G401 (cell line): Measurements from ENCODE around the gene NFKB1. TPM values are rescaled to one million over a fixed set of nuclear protein-coding genes. Genes with fewer than 3 reads are reported as not detected.
"Not testable (repeated sequence)": the region's sequence is repeated elsewhere in the genome, so short reads cannot be mapped to it uniquely, and the experiment has no call there.

Source experiments
- DNase-seq: peaks from one replicate; pipeline ENCODE4 v3.0.0-alpha.2; 2015; ENCODE audit warnings: low spot score
- in situ Hi-C: cut with HindIII; loops from 2 replicates; pipeline ENCODE4 v1.10.0; 2016; ENCODE audit warnings: low sequenced_read_pairs, mixed read lengths
- total RNA-seq: library from RNA; depleted of rRNA; stranded (reverse); fragments of >200 nt; shearing (Covaris generic); gene quantifications from 2 replicates; pipeline ENCODE4 v1.2.3, GENCODE V29; 2014

The NFKB1 gene
- total RNA-seq, 1 experiment from 2014 or later = 16.6 TPM

DNA sequence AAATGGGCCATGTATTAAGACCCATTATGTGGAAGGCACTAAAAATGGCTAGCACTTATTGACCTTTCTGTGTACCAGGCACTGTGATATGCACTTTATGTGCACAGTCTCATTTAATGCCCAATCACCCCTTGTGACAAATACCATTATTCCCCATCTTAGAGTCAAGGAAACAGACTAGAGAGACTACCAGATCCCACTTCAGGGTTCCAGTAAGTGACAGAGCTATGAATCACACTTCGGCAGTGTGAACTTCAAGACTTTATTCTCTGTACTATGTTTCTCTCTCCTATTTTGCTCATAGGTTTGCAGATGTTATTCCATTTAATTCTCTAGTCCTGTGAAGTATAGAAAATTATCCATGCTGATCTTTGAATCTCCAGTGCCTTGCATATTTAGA, 107.0 kb downstream of the NFKB1 start:
- in situ Hi-C loops = loop anchor here (25.0 kb wide), 1 partner anchor 404 kb away; the partner anchor contains the start of gene SLC9B1
- DNase-seq = no peak

DNA sequence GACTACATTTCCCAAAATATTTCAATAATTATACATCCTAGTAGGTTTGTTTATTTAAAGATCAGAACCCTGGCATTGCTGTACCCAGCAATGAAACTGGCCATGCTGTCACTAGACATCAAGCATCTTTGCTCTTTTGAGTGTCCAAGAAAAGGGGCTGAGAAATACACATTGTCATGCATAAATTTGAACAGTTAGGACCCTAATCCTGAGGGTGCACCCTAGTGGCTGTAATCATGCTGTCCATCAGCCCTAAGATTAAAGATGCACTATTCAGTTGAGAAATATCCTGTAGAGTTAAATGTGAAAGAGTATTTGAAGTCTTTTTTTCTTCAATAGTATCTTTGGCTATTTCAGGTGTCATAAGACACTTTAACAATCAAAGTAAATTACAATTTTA, 108.8 kb downstream of the NFKB1 start:
- in situ Hi-C loops = loop anchor here (25.0 kb wide), 1 partner anchor 402 kb away; the partner anchor contains the start of gene SLC9B1
- DNase-seq = no peak

DNA sequence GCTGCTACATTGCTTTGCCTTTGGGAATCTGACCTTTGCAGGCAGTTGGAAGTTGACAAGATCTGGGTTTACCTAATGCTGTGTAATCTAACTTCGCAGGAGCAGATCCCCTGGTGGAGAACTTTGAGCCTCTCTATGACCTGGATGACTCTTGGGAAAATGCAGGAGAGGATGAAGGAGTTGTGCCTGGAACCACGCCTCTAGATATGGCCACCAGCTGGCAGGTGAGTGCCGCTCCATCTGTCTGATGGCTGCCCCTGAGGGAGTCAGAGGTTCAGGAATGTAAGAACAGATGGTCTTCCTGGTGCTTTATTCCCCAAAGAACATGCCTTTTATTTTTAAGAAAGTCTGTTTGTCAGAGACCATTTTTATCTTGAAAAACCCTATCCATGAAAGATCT, 109.3 kb downstream of the NFKB1 start:
- in situ Hi-C loops = loop anchor here (25.0 kb wide), 1 partner anchor 402 kb away; the partner anchor contains the start of gene SLC9B1
- peak; percentile 79 for DNase-seq

DNA sequence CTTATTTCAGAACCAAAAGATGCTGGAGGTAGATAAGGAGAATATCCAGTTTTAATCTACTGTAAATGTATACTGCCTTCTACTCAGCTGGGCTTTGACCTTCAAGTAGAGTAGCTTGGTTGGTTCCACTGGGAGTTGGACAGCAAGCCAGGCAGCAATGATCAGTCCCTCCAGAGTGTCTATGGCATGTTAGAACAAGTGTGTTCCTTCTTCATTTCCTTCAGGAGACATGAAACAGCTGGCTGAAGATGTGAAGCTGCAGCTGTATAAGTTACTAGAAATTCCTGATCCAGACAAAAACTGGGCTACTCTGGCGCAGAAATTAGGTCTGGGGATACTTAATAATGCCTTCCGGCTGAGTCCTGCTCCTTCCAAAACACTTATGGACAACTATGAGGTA, 111.1 kb downstream of the NFKB1 start:
- in situ Hi-C loops = loop anchor here (25.0 kb wide), 1 partner anchor 400 kb away; the partner anchor contains the start of gene SLC9B1
- DNase-seq = no peak

DNA sequence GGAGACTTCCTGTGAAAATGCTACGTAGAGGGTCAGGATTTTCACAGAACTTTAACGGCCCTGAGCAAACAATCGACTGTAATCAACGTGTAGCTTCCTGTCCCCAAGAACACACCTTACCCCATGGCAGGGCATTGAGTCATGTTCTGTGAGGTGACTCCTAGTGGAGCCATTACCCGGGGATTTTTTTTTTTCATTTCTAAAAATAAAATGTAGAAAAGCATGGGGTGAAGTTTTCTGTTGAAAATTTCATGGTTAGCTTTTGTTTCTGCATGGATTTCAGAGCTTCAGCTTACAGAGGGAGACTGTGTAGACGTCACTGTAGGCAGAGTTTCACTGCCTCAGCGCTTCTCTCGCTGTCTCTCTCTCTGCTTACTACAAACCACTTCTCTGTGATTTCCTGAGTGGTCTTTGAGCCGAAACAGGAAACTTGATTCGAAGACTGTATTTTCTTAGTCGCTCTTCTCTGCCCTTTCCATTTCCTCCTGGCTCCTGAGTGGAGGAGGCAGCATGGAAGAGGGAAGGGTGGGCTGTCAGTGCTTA, 111.7 kb downstream of the NFKB1 start:
- DNase-seq = no peak
- in situ Hi-C loops = loop anchor here (25.0 kb wide), 1 partner anchor 399 kb away; the partner anchor contains the start of gene SLC9B1

DNA sequence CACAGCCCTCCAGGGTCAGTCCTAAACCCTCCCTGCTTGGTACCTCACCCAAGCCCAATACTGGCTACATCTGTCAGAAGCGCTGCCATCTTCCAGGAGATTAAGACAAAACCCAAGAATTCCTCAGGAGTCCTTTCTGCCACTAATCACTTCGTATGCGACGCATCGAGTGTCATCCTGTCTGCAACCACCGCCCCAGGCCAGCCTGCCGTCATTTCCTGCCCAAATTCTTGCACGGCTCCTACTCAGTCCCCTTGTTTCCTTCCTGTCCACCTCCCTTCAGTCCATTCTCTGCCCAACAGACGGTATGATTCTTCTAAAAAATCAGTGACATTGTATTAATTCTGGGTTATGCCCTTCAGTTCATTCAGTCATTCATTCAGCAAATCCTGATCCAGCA, 113.6 kb downstream of the NFKB1 start:
- DNase-seq = no peak
- in situ Hi-C loops = loop anchor here (25.0 kb wide), 1 partner anchor 398 kb away; the partner anchor contains the start of gene SLC9B1

DNA sequence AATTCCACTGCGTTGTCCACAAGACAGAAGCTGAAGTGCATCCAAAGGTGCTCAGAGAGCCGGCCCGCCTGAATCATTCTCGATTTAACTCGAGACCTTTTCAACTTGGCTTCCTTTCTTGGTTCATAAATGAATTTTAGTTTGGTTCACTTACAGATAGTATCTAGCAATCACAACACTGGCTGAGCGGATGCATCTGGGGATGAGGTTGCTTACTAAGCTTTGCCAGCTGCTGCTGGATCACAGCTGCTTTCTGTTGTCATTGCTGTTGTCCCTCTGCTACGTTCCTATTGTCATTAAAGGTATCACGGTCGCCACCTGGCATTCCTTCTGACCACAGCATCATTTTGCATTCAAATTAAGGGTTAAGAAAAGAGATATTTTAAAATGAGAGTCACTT, 115.5 kb downstream of the NFKB1 start:
- in situ Hi-C loops = loop anchor here (25.0 kb wide), 1 partner anchor 396 kb away; the partner anchor contains the start of gene SLC9B1
- no peak for DNase-seq

DNA sequence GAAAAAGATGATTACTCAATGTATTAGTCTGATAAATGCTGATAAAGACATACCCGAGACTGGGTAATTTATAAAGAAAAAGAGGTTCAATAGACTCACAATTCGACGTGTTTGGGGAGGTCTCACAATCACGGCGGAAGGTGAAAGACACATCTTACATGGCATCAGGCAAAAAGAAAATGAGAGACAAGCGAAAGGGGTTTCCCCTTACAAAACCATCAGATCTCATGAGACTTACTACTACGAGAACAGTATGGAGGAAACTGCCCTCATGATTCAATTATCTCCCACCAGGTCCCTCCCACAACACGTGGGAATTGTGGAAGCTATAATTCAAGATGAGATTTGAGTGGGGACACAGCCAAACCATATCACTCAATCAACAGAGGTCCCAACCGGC, 117.9 kb downstream of the NFKB1 start:
- not testable (repeated sequence) for DNase-seq
- in situ Hi-C loops = loop anchor here (25.0 kb wide), 1 partner anchor 393 kb away; the partner anchor contains the start of gene SLC9B1

DNA sequence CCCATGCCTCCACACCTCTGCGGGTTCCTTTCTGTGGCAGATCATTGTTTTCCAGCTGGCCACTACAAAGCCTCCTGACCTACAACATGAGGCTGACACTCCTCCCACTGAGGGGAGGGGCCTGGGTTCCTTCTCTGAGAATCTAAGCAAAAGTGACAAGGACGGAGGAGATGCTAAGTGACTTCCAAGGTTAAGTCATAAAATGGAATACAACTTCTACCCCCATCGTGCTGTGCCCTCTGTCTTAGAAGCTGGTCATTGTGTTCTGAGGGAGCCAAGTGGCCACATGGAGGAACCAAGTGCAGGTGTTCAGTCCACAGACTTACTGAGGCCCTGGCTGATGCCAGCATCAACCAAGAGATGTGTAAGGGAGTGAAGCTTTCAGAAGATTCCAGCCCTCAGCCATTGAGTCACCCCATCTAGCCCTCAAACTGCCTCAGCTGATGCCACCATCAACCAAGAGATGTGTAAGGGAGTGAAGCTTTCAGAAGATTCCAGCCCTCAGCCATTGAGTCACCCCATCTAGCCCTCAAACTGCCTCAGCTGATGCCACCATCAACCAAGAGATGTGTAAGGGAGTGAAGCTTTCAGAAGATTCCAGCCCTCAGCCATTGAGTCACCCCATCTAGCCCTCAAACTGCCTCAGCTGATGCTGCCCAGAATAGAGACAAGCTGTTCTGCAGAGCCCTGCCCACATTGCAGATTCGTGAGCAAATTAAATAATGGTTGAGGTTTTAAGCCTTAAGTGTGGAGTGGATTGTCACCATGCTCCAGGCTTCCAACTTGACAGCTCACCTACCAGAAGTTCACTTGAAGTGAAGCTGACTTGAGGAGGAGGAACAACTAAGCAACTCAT, 118.8 kb downstream of the NFKB1 start:
- DNase-seq = not testable (repeated sequence)
- in situ Hi-C loops = loop anchor here (10.0 to 25.0 kb wide), 2 partner anchors 185 to 392 kb away; partner anchors contain the start of gene SLC9B1

DNA sequence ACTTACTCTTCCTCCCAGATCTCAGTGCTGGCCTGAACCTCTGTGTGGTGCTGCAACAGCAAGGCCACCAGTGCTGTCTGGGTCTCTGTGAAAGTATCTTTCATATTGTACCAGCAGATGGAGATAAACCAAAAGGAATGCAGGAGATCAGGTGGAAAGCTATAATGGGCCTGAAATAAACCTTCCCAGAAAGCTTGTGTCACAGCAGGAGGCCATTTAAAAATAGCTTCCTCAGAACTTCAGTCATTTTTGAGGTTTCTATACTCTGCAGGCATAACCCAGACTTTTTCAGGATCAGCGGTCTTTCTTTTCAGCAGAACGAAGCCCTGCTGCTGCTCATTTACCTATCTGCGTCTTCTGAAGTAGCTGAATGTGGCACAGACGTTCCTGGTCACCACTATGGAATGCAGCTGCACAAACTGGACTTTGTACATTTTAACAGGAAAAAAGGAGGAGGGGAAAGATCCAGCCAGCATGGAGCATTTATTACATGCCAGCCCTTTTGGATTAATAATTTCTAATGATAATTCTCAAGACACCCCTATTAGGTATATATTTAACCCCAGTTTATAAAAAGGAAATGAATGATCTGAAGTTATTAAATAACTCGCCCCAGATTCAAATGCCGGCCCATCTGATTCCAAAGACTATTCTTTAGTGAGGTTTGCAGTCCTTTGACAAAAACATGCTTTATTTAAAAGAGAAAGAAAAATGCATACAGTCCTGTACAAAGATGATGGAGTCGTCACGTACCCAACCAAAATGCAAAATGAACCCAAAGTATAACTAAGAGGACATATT, 119.7 kb downstream of the NFKB1 start:
- peak; percentile 88 for DNase-seq
- in situ Hi-C loops = loop anchor here (10.0 to 25.0 kb wide), 2 partner anchors 184 to 391 kb away; partner anchors contain the start of gene SLC9B1

DNA sequence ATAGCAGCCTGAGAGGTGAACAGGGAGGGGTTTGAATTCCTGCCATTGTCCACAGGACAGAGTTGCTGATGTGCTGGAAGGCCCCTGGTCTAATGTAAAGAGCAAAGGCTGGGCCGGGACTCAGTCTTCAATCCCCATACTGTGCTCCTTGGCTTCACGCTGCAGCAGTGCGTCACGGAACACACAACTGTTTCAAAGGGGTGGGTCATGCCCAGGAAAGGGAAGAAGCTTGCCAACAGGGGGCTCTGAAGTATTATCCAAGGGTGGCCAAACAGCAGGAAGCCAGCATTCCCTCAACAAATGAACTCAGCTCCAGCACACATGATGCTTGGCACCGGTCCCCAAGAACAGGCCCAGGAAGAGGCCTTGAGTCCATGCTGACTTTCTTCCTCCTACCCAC, 122.5 kb downstream of the NFKB1 start:
- in situ Hi-C loops = loop anchor here (10.0 to 25.0 kb wide), 2 partner anchors 181 to 389 kb away; partner anchors contain the start of gene SLC9B1
- no peak for DNase-seq

DNA sequence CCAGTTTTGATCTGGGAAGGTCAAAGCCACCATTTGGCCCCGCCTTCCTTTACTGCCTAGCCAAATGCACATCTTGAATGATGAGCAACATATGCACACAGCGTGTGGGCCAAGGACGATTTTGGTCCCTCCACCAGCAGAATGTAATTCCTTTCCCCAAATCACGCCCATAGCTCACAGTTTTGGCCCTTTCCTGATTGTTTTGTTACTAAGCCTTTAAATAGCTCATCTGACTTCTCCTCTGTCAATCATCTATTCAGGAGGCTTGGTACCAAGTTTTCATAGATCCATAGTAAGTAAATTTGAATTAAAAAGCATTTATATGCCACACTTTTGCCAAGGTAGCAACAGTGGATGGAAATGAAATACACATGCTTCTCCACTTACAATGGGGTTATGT, 123.3 kb downstream of the NFKB1 start:
- no peak for DNase-seq
- in situ Hi-C loops = loop anchor here (10.0 to 25.0 kb wide), 2 partner anchors 180 to 388 kb away; partner anchors contain the start of gene SLC9B1

DNA sequence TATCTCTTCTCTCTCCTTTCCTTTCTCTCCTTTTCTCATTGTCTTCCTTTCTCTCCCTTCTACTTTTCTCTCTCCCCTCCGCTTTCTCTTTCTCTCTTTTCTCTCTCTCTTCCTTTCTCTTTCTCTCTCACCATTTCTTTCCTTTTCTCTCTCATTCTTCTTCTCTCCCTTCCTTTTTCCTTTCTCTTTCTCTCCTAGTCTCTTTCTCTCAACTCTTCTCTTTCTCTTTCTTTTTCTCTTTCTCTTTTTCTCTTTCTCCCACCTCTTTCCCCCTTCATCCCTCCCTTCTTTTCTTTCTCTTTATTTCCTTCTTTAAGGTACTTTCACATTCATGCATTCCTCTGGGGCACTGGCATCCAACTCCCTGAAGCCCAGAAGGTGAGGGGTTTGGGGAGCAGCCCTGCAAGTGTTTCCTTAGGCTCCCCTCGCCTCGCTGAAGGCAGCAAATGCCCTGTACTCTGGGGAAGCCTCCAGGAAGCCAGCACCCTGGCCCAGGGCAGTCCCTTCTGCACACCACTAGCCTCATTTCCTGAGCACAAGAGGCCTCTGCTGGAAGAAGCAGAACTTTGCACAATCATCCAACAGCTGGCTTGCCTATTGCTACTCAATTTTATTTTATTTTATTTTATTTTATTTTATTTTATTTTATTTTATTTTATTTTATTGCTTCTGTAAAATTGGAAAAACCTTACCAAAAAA, 124.2 kb downstream of the NFKB1 start:
- in situ Hi-C loops = loop anchor here (10.0 kb wide), 1 partner anchor 179 kb away; no protein-coding TSS in a partner anchor
- no peak for DNase-seq

DNA sequence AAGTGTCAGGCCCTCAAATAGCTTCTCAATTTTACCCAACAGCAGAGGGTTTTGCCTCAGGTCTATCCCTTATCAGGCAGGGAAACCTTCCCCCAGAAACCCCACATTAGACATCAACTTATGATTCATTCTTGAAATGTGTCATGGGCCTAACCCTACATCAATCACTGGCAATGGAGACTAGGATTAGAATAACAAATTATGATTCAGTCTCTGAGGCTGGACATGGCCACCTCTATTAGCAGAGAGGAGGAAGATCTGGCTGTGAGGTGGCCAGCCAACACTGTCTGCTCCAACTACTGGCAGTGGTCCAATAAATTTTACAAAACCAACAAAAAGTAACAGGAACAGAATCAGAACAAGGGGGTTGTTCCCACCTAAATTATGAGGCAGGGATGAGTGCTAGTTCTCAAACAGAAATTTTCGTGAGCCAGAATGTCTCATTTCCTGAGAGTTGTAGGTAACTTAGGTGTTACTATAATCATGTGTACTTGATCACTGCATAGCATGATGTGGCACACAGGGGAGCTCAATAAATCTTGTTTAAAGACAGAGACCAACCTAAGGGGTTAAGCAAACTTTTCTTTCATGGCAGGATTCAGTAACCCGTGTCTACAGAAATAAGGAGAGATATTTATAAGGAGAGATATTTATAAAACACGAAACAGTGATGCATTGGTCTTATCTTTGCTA, 126.8 kb downstream of the NFKB1 start:
- DNase-seq = peak; percentile 24
- in situ Hi-C loops = loop anchor here (10.0 kb wide), 1 partner anchor 177 kb away; no protein-coding TSS in a partner anchor

DNA sequence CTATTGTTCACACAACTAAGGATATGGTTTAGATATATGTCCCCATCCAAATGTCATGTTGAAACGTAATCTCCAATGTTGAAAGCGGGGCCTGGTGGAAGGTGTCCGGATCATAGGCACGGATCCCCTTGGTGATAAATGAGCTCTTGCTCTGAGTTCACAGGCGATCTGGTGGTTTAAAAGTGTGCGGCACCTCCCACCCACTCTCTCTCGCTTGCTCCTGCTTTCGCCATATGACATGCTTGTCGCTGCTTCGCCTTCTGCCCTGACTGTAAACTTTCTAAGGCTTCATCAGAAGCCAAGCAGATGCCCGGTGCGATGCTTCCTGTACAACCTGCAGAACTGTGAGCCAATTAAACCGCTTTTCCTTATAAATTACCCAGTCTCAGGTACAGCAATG, 128.5 kb downstream of the NFKB1 start:
- in situ Hi-C loops = loop anchor here (10.0 kb wide), 1 partner anchor 175 kb away; no protein-coding TSS in a partner anchor
- DNase-seq = no peak

DNA sequence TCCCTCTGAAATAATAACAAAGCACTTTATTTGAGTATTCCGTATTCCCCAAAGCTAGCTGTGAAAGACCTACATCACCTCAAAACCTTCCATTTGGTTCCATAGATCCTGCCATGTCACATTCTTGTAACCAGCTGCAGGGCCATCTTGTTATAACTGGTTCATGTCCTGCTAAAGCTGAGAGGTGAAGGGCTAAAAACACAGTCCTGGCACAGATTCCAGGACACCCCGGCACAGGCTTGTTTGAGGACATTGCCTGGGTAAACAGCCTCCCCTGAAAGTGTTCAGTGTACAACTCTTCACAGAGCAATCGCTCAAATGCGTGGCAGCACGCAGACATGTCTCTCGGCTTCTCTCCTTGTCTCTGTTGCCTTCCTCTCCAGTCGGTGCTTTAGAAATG, 130.5 kb downstream of the NFKB1 start:
- DNase-seq = no peak
- in situ Hi-C loops = no loop called here

DNA sequence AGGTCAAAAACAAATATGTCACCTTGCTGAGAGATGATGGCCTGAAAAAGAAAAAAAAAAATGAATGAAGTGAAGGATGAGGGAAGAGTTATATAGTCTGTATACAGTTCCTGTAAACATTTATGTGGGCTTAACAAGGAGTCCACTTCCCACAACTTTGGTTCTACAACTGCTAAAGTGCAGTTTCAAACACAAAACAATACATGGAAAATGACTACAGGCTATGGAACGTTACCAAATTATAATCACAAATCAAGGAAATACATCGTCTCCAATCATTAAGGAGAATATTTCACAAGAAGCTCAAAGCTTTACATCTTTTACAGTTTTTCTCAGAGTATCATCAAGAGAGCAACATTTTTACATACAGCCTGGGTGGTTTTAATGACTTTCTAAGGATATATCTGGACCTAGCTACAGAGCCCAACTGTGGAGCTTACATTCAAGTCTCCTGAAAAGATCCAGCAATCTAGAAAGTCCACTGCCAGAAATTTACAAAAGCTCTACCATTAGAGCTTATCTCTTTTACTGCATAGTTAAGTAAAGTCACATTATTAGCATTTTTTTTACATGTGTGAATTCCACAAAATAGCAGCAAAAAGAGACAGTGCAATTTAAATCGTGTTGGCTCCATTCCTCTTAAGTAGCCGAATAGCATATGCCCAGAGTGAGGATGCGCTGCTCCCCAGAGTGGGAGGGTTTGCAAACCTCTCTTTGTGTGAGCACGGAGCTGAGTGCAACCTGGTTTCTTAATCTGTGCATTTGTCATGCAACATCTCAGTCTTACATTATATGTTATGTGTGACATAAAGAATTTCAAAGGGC, 131.3 kb downstream of the NFKB1 start:
- in situ Hi-C loops = no loop called here
- DNase-seq = no peak
